Peyer's patch (tissue), 4 donors: Measurements from ENCODE around the gene EFNA5.

Experiments used
- CTCF ChIP-seq, 6 experiments: fragments of 450-650 bp in 4 of 6; fragments of 200-600 bp in 2 of 6; sonication (generic) in 1 of 6; IDR thresholded peaks; one replicate each; pipeline ENCODE4 v1.5.1; 2017 to 2019; ENCODE audit warnings: antibody characterized with exemption in 6 of 6, mild to moderate bottlenecking in 3 of 6, moderate library complexity in 1 of 6
- POLR2A ChIP-seq, 2 donors: fragments of 450-650 bp; IDR thresholded peaks; one replicate each; pipeline ENCODE4 v1.5.1; 2017; ENCODE audit warnings: antibody characterized with exemption in 2 of 2, mild to moderate bottlenecking in 2 of 2, moderate library complexity in 2 of 2

DNA sequence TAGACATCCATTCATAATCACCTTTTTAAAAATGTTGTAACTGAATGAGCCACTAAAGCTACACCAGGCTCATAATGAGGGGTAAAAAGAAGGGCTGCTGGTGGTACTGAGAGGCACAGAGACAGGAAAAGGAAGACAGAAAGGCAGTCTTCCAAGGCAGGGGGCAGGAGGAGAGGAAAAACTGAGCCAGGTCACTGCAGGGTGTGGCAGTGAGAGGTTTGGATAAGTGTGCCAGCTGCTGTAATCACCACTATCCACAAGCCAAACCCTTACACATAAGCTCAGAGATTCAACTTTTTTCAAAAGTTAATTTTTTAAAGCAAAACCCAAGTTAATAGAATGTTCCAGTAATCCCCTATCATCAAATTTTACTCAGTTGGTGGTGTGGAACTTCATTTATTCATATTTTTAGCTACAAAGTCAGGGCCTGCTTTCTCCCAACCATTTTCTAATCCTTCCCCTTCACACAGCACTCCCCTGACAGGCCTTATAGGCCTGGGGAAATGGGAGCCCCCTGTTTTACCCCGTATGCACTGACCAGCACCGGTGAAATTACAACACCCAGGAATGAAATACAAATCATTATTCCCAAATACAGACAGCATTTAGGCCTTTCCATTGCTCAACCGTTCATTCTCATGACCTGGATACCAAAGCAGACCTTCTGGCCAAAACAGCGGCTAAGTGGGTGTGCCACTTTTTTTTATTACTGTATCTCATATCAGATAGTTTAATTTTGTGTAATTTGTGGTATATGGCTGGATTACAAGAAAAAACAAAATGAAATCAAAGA is 76.3 kb downstream of the EFNA5 start:
- TF ChIP-seq POLR2A (IDR thresholded peaks at IDR 0.05): no peak
- TF ChIP-seq CTCF (IDR thresholded peaks at IDR 0.05): no peak
